Endothelial cell of umbilical vein (primary cell): ENCODE results near the gene SPTSSB. TPM values are rescaled to one million over a fixed set of nuclear protein-coding genes. Genes with fewer than 3 reads are reported as not detected.

Experiments
- BruUV-seq: library from RNA; stranded (reverse); fragments of 400-500 nt; replicated peaks from 2 replicates; lab custom pipeline; 2021; lab: Mats Ljungman, UMichigan
- CTCF ChIA-PET: fragments of 300-600, 350-600 bp; sonication (Branson Sonifier 250); formaldehyde crosslinking; loops from one replicate; lab custom pipeline; 2021; ENCODE audit warnings: antibody characterized with exemption, inconsistent platforms; lab: Charles Lee
- POLR2A ChIA-PET: fragments of 300-600, 350-600 bp; sonication (Branson Sonifier 250); formaldehyde crosslinking; loops from one replicate; lab custom pipeline; 2021; ENCODE audit warnings: antibody characterized with exemption, inconsistent platforms; lab: Charles Lee
- DNase-seq: peaks from one replicate; pipeline ENCODE4 v3.0.0-alpha.2; 2011; ENCODE audit warnings: low read depth, low spot score
- FAIRE-seq: peaks from 2 replicates; lab custom pipeline; 2011; peaks lifted over from hg19 to GRCh38; lab: Jason Lieb, UNC
- H2AFZ ChIP-seq: 2 replicates; pipeline ENCODE4 v1.6.0; 2012; ENCODE audit warnings: low read depth, low read length, control low read depth, inconsistent platforms
- H3K27ac ChIP-seq: 2 replicates; pipeline ENCODE4 v1.5.1; 2011; ENCODE audit warnings: low read depth, mild to moderate bottlenecking, control low read depth, low read length, moderate library complexity; ENCODE audit not compliant: insufficient read depth
- H3K27me3 ChIP-seq, 2 experiments: 2 replicates each; pipeline versions ENCODE4 v1.6.0 to v1.6.1; 2011; ENCODE audit warnings: low read length in 2 of 2, mixed read lengths in 1 of 2; ENCODE audit not compliant: control insufficient read depth in 2 of 2, insufficient read depth in 2 of 2
- H3K36me3 ChIP-seq, 2 experiments: 2 replicates in 1 of 2; 3 replicates in 1 of 2; pipeline ENCODE4 v1.5.1; 2011; ENCODE audit warnings: low read length in 2 of 2, mild to moderate bottlenecking in 1 of 2, moderate library complexity in 1 of 2; ENCODE audit not compliant: control insufficient read depth in 2 of 2, insufficient read depth in 2 of 2; ENCODE audit errors: extremely low read depth in 1 of 2
- H3K4me1 ChIP-seq: 3 replicates; pipeline ENCODE4 v1.5.1; 2011; ENCODE audit warnings: mild to moderate bottlenecking, low read length; ENCODE audit not compliant: control insufficient read depth, insufficient read depth; ENCODE audit errors: extremely low read depth
- H3K4me2 ChIP-seq: 2 replicates; pipeline ENCODE4 v1.6.1; 2011; ENCODE audit warnings: low read length, control low read depth, mixed read lengths; ENCODE audit not compliant: insufficient read depth
- H3K4me3 ChIP-seq, 3 experiments: fragments of 200-600 bp in 1 of 3; sonication (generic), shearing (Covaris generic) in 1 of 3; replicated peaks in 1 of 3; 2 replicates each; pipeline ENCODE4 v1.5.1; 2011 to 2016; ENCODE audit warnings: control low read depth in 3 of 3, low read length in 3 of 3, mild to moderate bottlenecking in 2 of 3, inconsistent platforms in 1 of 3, low read depth in 1 of 3, moderate library complexity in 1 of 3; ENCODE audit not compliant: insufficient read depth in 1 of 3
- H3K79me2 ChIP-seq: 2 replicates; pipeline ENCODE4 v1.6.0; 2012; ENCODE audit warnings: low read length, inconsistent platforms; ENCODE audit not compliant: control insufficient read depth, insufficient read depth
- H3K9ac ChIP-seq: replicated peaks from 2 replicates; pipeline ENCODE3; 2011; ENCODE audit warnings: low read length, control low read depth; ENCODE audit not compliant: insufficient read depth; ENCODE audit errors: extremely low read depth
- H3K9me1 ChIP-seq: replicated peaks from 3 replicates; pipeline ENCODE4 v1.6.0; 2011; ENCODE audit warnings: mild to moderate bottlenecking, low read length; ENCODE audit not compliant: control insufficient read depth, insufficient read depth; ENCODE audit errors: extremely low read depth
- H3K9me3 ChIP-seq: replicated peaks from 2 replicates; pipeline ENCODE4 v1.5.1; 2012; ENCODE audit warnings: low read length, inconsistent platforms; ENCODE audit not compliant: control insufficient read depth, insufficient read depth
- H4K20me1 ChIP-seq: replicated peaks from 2 replicates; pipeline ENCODE3; 2011; ENCODE audit warnings: mild to moderate bottlenecking, low read length; ENCODE audit not compliant: control insufficient read depth, insufficient read depth; ENCODE audit errors: extremely low read depth
- EZH2 ChIP-seq: IDR thresholded peaks from 2 replicates; pipeline ENCODE4 v1.6.1; 2012; ENCODE audit warnings: borderline replicate concordance, low read depth, mild to moderate bottlenecking, moderate library complexity, low read length, inconsistent platforms; ENCODE audit not compliant: severe bottlenecking
- FOS ChIP-seq: IDR thresholded peaks from 2 replicates; pipeline ENCODE4 v1.6.1; 2011; ENCODE audit warnings: mild to moderate bottlenecking, low read length, moderate library complexity, borderline replicate concordance; ENCODE audit not compliant: insufficient read depth
- GATA2 ChIP-seq: IDR thresholded peaks from 2 replicates; pipeline ENCODE4 v1.7.0; 2011; ENCODE audit warnings: low read depth, mild to moderate bottlenecking, moderate library complexity, mixed read lengths, low read length; ENCODE audit not compliant: insufficient read length, insufficient read depth
- JUN ChIP-seq: IDR thresholded peaks from 2 replicates; pipeline ENCODE4 v1.6.1; 2011; ENCODE audit warnings: borderline replicate concordance, low read depth; ENCODE audit not compliant: insufficient read length, insufficient read depth
- MYC ChIP-seq: IDR thresholded peaks from one replicate; pipeline ENCODE4 v1.6.1; 2011; ENCODE audit warnings: mild to moderate bottlenecking, low read depth, low read length
- POLR2A ChIP-seq: IDR thresholded peaks from 2 replicates; pipeline ENCODE4 v1.6.1; 2012; ENCODE audit warnings: low read depth, mild to moderate bottlenecking, control low read depth, low read length
- POLR2AphosphoS5 ChIP-seq: IDR thresholded peaks from 2 replicates; pipeline ENCODE4 v1.6.1; 2012; ENCODE audit warnings: low read depth, mild to moderate bottlenecking, control low read depth, low read length, moderate library complexity; ENCODE audit not compliant: insufficient read depth
- dilution Hi-C: fragments of 300-500 bp; cut with MboI; formaldehyde crosslinking; loops from one replicate; pipeline ENCODE4 v1.15.0; 2019; ENCODE audit warnings: low sequenced_read_pairs; ENCODE audit not compliant: extremely low pct_ligation_motif_present
- intact Hi-C: fragments of 100-400 bp; cut with micrococcal nuclease; formaldehyde crosslinking; loops from one replicate; pipeline ENCODE4 v1.10.0; 2022
- polyA plus RNA-seq, 4 experiments: library from polyadenylated mRNA; depleted of rRNA in 3 of 4; stranded (reverse) in 3 of 4; unstranded in 1 of 4; fragments of >200 nt; gene quantifications; 2 replicates each; pipeline versions ENCODE4 v1.2.1 to v1.2.3, GENCODE V29; 2011 to 2012; ENCODE audit warnings: missing spikeins in 1 of 4
- total RNA-seq: library from RNA; stranded (reverse); gene quantifications from 2 replicates; pipeline ENCODE4 v1.2.3, GENCODE V29; 2021
- TF ChIP-seq, protein P1 (sequence below): IDR thresholded peaks from 2 replicates; pipeline ENCODE4 v1.6.1; 2011; ENCODE audit not compliant: insufficient read depth, insufficient read length
- TF ChIP-seq, protein P2 (sequence below), 2 donors: IDR thresholded peaks; 1 replicate in 1 of 2; 2 replicates in 1 of 2; pipeline ENCODE4 v1.5.1; 2011; ENCODE audit warnings: low read length in 2 of 2, mild to moderate bottlenecking in 2 of 2, moderate library complexity in 2 of 2, control low read depth in 1 of 2, inconsistent platforms in 1 of 2, low read depth in 1 of 2; ENCODE audit not compliant: insufficient read depth in 1 of 2; ENCODE audit errors: extremely low read depth in 1 of 2

SPTSSB gene
- total and polyA plus RNA-seq, 2 donors (not counting 3 experiments of a cell fraction or from before 2014, with no cell fraction given): not detected

DNA sequence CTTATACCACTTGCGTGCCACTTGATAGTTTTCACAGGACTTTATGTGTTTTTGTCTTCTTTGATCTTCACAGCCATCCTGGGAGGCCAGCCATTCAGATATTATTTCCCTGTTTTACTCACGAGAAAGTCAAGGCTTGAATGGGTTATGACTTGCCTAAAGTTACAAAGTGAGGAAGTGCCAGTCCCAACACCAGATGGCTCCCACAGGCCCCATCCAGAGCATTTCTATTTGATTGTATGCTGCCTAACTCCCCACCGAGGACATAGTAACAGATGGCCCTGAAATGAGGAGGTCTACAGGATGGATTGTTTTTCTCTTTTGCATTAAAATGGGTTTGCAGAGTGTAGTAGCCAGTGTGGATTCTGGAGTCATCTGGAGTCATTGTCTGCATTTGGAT lies 74.5 kb downstream of the SPTSSB start:
- Histone ChIP-seq H4K20me1 (no peaks in the 10 kb centered on the region), H3K9me1 (no peaks in the 10 kb centered on the region), H3K4me2 (no peak overlapping the region), H3K27me3 (no peaks in the 10 kb centered on the region), H3K9me3 (no peaks in the 10 kb centered on the region), H3K79me2 (no peaks in the 10 kb centered on the region), H3K27ac (no peak overlapping the region), H3K36me3 (no peaks in the 10 kb centered on the region), H3K9ac (no peak overlapping the region), H3K4me3 (no peak overlapping the region), H3K4me1 (no peaks in the 10 kb centered on the region), H2AFZ (no peak overlapping the region)
- intact Hi-C loops: no loop called here
- FAIRE-seq: no peak
- no peak for TF ChIP-seq JUN
- no peak for TF ChIP-seq GATA2
- TF ChIP-seq MYC: no peak
- TF ChIP-seq EZH2: no peak
- TF ChIP-seq, protein P1, sequence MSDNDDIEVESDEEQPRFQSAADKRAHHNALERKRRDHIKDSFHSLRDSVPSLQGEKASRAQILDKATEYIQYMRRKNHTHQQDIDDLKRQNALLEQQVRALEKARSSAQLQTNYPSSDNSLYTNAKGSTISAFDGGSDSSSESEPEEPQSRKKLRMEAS: no peak
- TF ChIP-seq FOS: no peak
- TF ChIP-seq, protein P2, sequence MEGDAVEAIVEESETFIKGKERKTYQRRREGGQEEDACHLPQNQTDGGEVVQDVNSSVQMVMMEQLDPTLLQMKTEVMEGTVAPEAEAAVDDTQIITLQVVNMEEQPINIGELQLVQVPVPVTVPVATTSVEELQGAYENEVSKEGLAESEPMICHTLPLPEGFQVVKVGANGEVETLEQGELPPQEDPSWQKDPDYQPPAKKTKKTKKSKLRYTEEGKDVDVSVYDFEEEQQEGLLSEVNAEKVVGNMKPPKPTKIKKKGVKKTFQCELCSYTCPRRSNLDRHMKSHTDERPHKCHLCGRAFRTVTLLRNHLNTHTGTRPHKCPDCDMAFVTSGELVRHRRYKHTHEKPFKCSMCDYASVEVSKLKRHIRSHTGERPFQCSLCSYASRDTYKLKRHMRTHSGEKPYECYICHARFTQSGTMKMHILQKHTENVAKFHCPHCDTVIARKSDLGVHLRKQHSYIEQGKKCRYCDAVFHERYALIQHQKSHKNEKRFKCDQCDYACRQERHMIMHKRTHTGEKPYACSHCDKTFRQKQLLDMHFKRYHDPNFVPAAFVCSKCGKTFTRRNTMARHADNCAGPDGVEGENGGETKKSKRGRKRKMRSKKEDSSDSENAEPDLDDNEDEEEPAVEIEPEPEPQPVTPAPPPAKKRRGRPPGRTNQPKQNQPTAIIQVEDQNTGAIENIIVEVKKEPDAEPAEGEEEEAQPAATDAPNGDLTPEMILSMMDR (IDR thresholded peaks at IDR 0.05; ENCODE audit: extremely low read depth in 1 of 2, insufficient read depth in 1 of 2, low read depth in 1 of 2, low read length in 2 of 2): no peak
- no peak for TF ChIP-seq POLR2A
- TF ChIP-seq POLR2AphosphoS5: no peak
- ChIA-PET CTCF (no interaction called here), POLR2A (no interaction called here)
- DNase-seq: no peak
- no TSS peak for BruUV-seq
- dilution Hi-C loops: no loop called here
